Gastroesophageal sphincter (tissue), 3 donors: ENCODE results near the gene KAZALD1.

Experiments used
- CTCF ChIP-seq, 4 experiments: fragments of 200-600 bp in 2 of 4; fragments of 450-650 bp in 2 of 4; sonication (generic) in 1 of 4; IDR thresholded peaks; one replicate each; pipeline ENCODE4 v1.5.1; 2017 to 2019; ENCODE audit warnings: antibody characterized with exemption in 4 of 4, mild to moderate bottlenecking in 2 of 4, moderate library complexity in 2 of 4
- EP300 ChIP-seq: sonication (generic); formaldehyde crosslinking; IDR thresholded peaks from one replicate; pipeline ENCODE4 v1.6.1; 2017; ENCODE audit warnings: antibody characterized with exemption, mild to moderate bottlenecking
- POLR2A ChIP-seq, 2 donors: fragments of 450-650 bp; IDR thresholded peaks; one replicate each; pipeline ENCODE4 v1.6.1; 2017; ENCODE audit warnings: antibody characterized with exemption in 2 of 2, mild to moderate bottlenecking in 2 of 2, moderate library complexity in 1 of 2
- POLR2AphosphoS5 ChIP-seq: sonication (generic); formaldehyde crosslinking; IDR thresholded peaks from one replicate; pipeline ENCODE4 v1.6.1; 2017; ENCODE audit warnings: antibody characterized with exemption

GRCh38 chr10:101028446-101029337 lies 33.1 kb upstream of the KAZALD1 start:
- TF ChIP-seq POLR2A (IDR thresholded peaks at IDR 0.05) = no peak
- TF ChIP-seq CTCF (IDR thresholded peaks at IDR 0.05) = no peak
- no peak for TF ChIP-seq POLR2AphosphoS5
- TF ChIP-seq EP300 = no peak
